Measurements from ENCODE around the gene SLC27A3.
"Not testable (repeated sequence)": the region's sequence is repeated elsewhere in the genome, so short reads cannot be mapped to it uniquely, and the experiment has no call there.

SLC27A3 gene

GRCh38 chr1:153780551-153780950, 5.3 kb downstream of the SLC27A3 start:
- no peak for DNase-seq (ENCODE audit: low read depth)

DNA sequence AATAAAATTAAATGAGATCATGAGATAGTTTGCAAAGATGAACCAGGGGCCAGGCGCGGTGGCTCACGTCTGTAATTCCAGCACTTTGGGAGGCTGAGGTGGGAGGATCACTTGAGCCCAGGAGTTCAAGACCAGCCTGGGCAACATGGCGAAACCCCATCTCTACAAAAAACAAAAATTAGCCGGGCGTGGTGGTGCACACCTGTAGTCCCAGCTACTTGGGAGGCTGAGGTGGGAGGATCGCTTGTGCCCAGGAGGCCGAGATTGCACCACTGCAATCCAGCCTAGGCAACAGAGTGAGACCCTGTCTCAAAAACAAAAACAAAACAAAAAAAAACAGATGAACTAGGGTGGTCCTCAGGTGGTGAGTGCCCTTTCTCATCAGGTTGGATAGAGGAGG, 7.4 kb downstream of the SLC27A3 start:
- not testable (repeated sequence) for DNase-seq (ENCODE audit: low read depth)

DNA sequence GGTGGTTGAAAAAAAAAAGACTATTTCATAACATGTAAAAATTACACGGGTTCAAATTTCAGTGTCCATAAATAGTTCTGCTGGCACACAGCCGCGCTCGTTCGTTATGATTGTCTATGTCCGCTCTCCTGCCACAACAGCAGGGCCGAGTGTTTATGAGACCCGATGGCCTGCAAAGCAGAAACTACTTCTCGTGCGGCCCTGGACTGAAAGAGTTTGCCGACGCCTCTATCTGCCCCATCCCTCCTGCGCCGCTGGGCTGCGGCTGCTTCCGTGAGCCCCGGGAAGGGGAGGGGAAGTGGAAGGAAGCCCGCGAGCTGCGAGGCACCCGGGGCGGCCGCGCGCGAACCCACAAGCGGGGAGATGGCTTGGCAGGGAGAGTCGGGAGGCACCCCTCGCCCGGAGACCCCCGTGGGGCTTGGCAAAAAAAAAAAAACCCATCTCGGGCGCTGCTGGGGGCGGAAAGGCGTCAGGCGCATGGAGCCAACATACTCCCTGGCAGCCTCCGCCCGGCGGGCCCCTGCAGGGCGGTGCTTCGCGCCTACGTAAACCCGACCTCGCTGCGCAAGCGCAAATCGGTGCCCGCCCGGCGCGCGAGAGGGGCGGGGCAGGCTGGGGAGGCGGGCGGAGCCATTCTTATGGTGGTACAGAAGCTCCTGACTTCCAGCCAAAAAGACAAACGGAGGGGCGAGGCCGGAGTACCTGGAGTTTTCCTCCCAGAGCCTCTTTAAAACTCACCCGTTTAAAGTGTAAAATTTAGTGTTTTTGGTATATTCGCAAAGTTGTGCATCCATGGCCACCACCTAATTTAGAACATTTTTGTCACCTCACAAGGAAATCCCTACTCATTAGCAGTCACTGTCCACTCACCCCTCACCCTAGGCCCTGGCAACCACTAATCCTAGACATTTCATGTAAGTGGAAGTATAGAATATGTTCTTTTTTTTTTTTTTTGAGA, 8.3 kb downstream of the SLC27A3 start:
- peak; percentile 56 for DNase-seq (ENCODE audit: low read depth)

GRCh38 chr1:153786038-153786790, 11.0 kb downstream of the SLC27A3 start:
- no peak for DNase-seq (ENCODE audit: low read depth)

GRCh38 chr1:153789478-153790034, 14.3 kb downstream of the SLC27A3 start:
- no peak for DNase-seq (ENCODE audit: low read depth)

DNA sequence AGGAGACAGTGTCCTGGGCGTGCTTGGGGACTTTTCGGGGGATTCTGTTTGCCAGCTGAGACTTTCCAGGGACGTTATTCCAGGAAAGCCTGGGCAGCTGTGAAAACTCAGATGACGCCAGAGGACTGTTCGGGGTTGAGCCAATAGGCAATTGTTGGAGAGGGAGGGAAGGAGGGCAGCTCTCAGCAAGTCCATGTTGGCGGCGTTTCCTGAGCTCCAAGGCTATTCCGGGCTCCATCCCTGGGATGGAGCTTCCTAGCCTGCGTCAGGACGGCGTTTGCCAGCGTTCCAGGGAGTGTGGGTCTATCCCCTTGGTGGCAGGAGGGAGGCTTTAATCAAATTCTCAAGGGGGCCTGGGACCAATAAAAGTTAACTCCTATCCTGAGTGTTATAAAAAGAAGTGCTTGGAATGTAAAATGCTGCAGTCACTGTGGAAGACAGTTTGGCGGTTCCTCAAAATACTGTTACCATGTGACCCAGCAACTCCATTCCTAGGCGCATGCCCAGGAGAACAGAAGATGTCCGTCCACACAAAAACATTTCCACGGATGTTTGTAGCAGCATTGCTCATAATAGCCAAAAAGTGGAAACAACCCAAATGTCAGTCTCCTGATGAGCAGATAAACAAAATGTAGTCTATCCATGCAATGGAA, 15.2 kb downstream of the SLC27A3 start:
- no peak for DNase-seq (ENCODE audit: low read depth)

DNA sequence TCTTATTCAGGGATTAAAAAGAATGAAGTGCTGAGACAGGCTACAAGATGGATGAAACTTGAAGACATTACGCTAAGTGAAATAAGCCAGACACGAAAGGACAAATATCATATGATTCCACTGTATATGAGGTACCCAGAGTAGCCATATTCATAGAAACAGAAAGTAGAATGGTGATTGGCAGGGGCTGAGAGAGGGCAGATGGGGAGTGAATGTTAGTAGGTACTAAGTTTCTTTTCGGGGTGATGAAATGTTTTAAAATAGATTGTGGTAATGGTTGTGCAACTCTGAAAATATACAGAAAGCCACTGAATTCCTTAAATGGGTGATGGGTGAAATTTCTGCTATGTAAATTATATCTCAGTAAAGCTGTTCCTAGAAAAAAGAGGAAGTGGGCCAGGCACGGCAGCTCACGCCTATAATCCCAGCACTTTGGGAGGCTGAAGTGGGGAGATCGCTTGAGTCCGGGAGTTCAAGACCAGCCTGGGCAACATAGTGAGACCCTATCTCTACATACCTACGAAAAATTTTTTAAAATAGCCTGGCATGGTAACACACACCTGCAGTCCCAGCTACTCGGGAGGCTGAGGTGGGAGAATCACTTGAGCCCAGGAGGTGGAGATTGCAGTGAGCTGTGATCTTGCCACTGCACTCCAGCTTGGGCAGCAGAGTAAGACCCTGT, 15.9 kb downstream of the SLC27A3 start:
- DNase-seq (ENCODE audit: low read depth) = peak; percentile 58

GRCh38 chr1:153791648-153792253, 16.5 kb downstream of the SLC27A3 start:
- DNase-seq (ENCODE audit: low read depth) = no peak

GRCh38 chr1:153792631-153793041, 17.4 kb downstream of the SLC27A3 start:
- no peak for DNase-seq (ENCODE audit: low read depth)

DNA sequence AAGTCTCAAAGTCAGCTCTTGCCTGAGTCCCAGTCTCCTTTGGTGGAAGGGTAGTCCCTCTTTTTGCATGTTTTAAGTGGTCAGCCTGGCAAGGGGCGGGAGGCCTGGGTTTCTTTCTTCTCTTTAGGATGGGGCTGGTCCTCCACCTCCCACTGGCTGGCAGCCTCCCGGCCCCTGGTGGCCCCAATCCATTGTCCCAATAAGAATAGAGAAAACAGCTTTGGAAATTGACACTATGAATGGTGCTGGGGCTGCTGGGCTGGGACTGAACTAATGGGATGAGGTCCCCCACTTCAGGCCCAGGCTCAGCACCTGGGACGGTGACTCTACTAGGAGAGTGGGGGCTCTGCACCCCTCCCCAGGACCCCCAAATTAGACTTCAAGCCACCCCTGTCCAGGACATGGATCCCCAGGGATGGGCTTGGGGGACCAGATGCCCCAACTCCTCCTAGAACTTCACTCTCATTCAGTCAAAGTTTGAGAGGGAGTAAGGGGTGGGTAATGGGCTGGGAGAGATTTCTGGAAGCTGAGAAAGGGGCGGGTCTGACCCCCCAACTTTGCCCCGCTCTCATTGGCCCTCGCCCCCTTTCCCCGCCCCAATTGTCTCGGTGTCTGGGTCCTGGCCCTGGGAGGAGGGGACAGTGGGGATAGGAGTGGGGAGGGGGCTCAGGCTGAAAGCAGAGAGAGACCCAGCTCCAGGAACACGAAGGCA, 18.2 kb downstream of the SLC27A3 start:
- no peak for DNase-seq (ENCODE audit: low read depth)

- DNase-seq (ENCODE audit: low read depth) = no peak
These were observed 18.9 kb downstream of the SLC27A3 start for GRCh38 chr1:153793973-153794615.

- no peak for DNase-seq (ENCODE audit: low read depth)
These were observed 19.6 kb downstream of the SLC27A3 start for GRCh38 chr1:153794624-153795329.

- no peak for DNase-seq (ENCODE audit: low read depth)
These were observed 20.2 kb downstream of the SLC27A3 start for GRCh38 chr1:153795330-153795837.

- no peak for DNase-seq (ENCODE audit: low read depth)
These were observed 21.0 kb downstream of the SLC27A3 start for GRCh38 chr1:153795934-153796785.

GRCh38 chr1:153796786-153797659, 21.8 kb downstream of the SLC27A3 start:
- no peak for DNase-seq (ENCODE audit: low read depth)

GRCh38 chr1:153798468-153798780, 23.2 kb downstream of the SLC27A3 start:
- DNase-seq (ENCODE audit: low read depth) = no peak

DNA sequence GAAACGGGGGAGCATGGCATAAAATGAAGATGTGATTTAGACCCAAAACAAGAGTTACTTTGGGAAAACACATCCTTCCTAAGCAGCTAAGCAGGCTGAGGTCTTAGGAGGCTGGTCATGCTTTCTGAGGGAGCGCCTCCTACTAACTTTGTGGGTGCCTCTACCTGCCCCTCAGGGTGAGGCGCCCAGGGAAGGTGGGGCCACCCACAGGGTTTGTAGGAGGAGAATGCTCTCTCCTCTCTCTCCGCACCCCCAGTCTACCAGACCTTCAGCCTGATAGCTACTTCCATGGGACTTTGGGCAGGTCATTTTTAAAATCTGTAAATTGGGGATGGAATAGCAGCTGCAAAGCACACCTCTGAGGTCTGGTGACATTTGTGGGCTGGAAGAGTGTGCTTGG, 23.8 kb downstream of the SLC27A3 start:
- DNase-seq (ENCODE audit: low read depth) = no peak
